Measurements from ENCODE around the gene COASY.

The COASY gene

GRCh38 chr17:42579794-42580551 lies 18.0 kb downstream of the COASY start:
- Histone ChIP-seq H3K4me1 (ENCODE audit: control insufficient read depth in 1 of 2, insufficient read depth in 2 of 2, low read length in 2 of 2) (peaks cover 12 to 17% of the 10 kb centered on the region in 2 donors), H3K27ac (ENCODE audit: low read length) (peak overlapping the region; percentile 11), H3K36me3 (ENCODE audit: control insufficient read depth in 1 of 2, insufficient read depth in 2 of 2, low read length in 2 of 2) (peaks cover 43 to 47% of the 10 kb centered on the region in 2 donors), H3K9me3 (ENCODE audit: control insufficient read depth in 1 of 2, low read length in 2 of 2) (no peaks in the 10 kb centered on the region), H3K27me3 (ENCODE audit: low read depth, low read length) (no peaks in the 10 kb centered on the region), H3K4me3 (ENCODE audit: low read depth in 1 of 2, low read length in 2 of 2) (no peak overlapping the region)

GRCh38 chr17:42581744-42582270 lies 19.9 kb downstream of the COASY start:
- Histone ChIP-seq H3K4me1 (ENCODE audit: control insufficient read depth in 1 of 2, insufficient read depth in 2 of 2, low read length in 2 of 2) (peaks cover 9 to 30% of the 10 kb centered on the region in 2 donors), H3K9me3 (ENCODE audit: control insufficient read depth in 1 of 2, low read length in 2 of 2) (no peaks in the 10 kb centered on the region), H3K27me3 (ENCODE audit: low read depth, low read length) (no peaks in the 10 kb centered on the region), H3K36me3 (ENCODE audit: control insufficient read depth in 1 of 2, insufficient read depth in 2 of 2, low read length in 2 of 2) (peaks cover 61 to 62% of the 10 kb centered on the region in 2 donors), H3K27ac (ENCODE audit: low read length) (no peak overlapping the region), H3K4me3 (ENCODE audit: low read depth in 1 of 2, low read length in 2 of 2) (no peak overlapping the region)

- Histone ChIP-seq H3K4me3 (ENCODE audit: low read depth in 1 of 2, low read length in 2 of 2) (no peak overlapping the region), H3K36me3 (ENCODE audit: control insufficient read depth in 1 of 2, insufficient read depth in 2 of 2, low read length in 2 of 2) (peaks cover 68 to 78% of the 10 kb centered on the region in 2 donors), H3K27ac (ENCODE audit: low read length) (no peak overlapping the region), H3K4me1 (ENCODE audit: control insufficient read depth in 1 of 2, insufficient read depth in 2 of 2, low read length in 2 of 2) (peaks cover 0 to 16% of the 10 kb centered on the region in 2 donors), H3K9me3 (ENCODE audit: control insufficient read depth in 1 of 2, low read length in 2 of 2) (no peaks in the 10 kb centered on the region), H3K27me3 (ENCODE audit: low read depth, low read length) (no peaks in the 10 kb centered on the region)
Observed at GRCh38 chr17:42584880-42585279, 22.9 kb downstream of the COASY start.

GRCh38 chr17:42585353-42585752 lies 23.4 kb downstream of the COASY start:
- no peak overlapping the region for H3K4me3 ChIP-seq (ENCODE audit: low read depth in 1 of 2, low read length in 2 of 2)
- H3K36me3 ChIP-seq (ENCODE audit: control insufficient read depth in 1 of 2, insufficient read depth in 2 of 2, low read length in 2 of 2): peaks cover 67 to 82% of the 10 kb centered on the region in 2 donors
- no peaks in the 10 kb centered on the region for H3K27me3 ChIP-seq (ENCODE audit: low read depth, low read length)
- peaks cover 0 to 16% of the 10 kb centered on the region in 2 donors for H3K4me1 ChIP-seq (ENCODE audit: control insufficient read depth in 1 of 2, insufficient read depth in 2 of 2, low read length in 2 of 2)
- no peaks in the 10 kb centered on the region for H3K9me3 ChIP-seq (ENCODE audit: control insufficient read depth in 1 of 2, low read length in 2 of 2)
- H3K27ac ChIP-seq (ENCODE audit: low read length): no peak overlapping the region

- H3K4me1 ChIP-seq (ENCODE audit: control insufficient read depth in 1 of 2, insufficient read depth in 2 of 2, low read length in 2 of 2): peaks cover 0 to 16% of the 10 kb centered on the region in 2 donors
- peaks cover 68 to 83% of the 10 kb centered on the region in 2 donors for H3K36me3 ChIP-seq (ENCODE audit: control insufficient read depth in 1 of 2, insufficient read depth in 2 of 2, low read length in 2 of 2)
- no peaks in the 10 kb centered on the region for H3K27me3 ChIP-seq (ENCODE audit: low read depth, low read length)
- no peaks in the 10 kb centered on the region for H3K9me3 ChIP-seq (ENCODE audit: control insufficient read depth in 1 of 2, low read length in 2 of 2)
- H3K27ac ChIP-seq (ENCODE audit: low read length): no peak overlapping the region
- no peak overlapping the region for H3K4me3 ChIP-seq (ENCODE audit: low read depth in 1 of 2, low read length in 2 of 2)
Observed at GRCh38 chr17:42586514-42587230, 24.7 kb downstream of the COASY start.

- Histone ChIP-seq H3K27ac (ENCODE audit: low read length) (no peak overlapping the region), H3K9me3 (ENCODE audit: control insufficient read depth in 1 of 2, low read length in 2 of 2) (no peaks in the 10 kb centered on the region), H3K36me3 (ENCODE audit: control insufficient read depth in 1 of 2, insufficient read depth in 2 of 2, low read length in 2 of 2) (peaks cover 35 to 46% of the 10 kb centered on the region in 2 donors), H3K27me3 (ENCODE audit: low read depth, low read length) (no peaks in the 10 kb centered on the region), H3K4me3 (ENCODE audit: low read depth in 1 of 2, low read length in 2 of 2) (no peak overlapping the region), H3K4me1 (ENCODE audit: control insufficient read depth in 1 of 2, insufficient read depth in 2 of 2, low read length in 2 of 2) (peaks cover 0 to 5% of the 10 kb centered on the region in 2 donors)
Observed at GRCh38 chr17:42590886-42591285, 28.9 kb downstream of the COASY start.

- no peaks in the 10 kb centered on the region for H3K27me3 ChIP-seq (ENCODE audit: low read depth, low read length)
- peaks cover 30 to 41% of the 10 kb centered on the region in 2 donors for H3K36me3 ChIP-seq (ENCODE audit: control insufficient read depth in 1 of 2, insufficient read depth in 2 of 2, low read length in 2 of 2)
- H3K4me1 ChIP-seq (ENCODE audit: control insufficient read depth in 1 of 2, insufficient read depth in 2 of 2, low read length in 2 of 2): peaks cover 0 to under 1% of the 10 kb centered on the region in 2 donors
- H3K27ac ChIP-seq (ENCODE audit: low read length): no peak overlapping the region
- no peaks in the 10 kb centered on the region for H3K9me3 ChIP-seq (ENCODE audit: control insufficient read depth in 1 of 2, low read length in 2 of 2)
- no peak overlapping the region for H3K4me3 ChIP-seq (ENCODE audit: low read depth in 1 of 2, low read length in 2 of 2)
Observed at GRCh38 chr17:42591411-42591810, 29.5 kb downstream of the COASY start.

- H3K4me3 ChIP-seq (ENCODE audit: low read depth in 1 of 2, low read length in 2 of 2): no peak overlapping the region
- H3K9me3 ChIP-seq (ENCODE audit: control insufficient read depth in 1 of 2, low read length in 2 of 2): no peaks in the 10 kb centered on the region
- H3K36me3 ChIP-seq (ENCODE audit: control insufficient read depth in 1 of 2, insufficient read depth in 2 of 2, low read length in 2 of 2): peaks cover 8% of the 10 kb centered on the region in 2 donors
- H3K4me1 ChIP-seq (ENCODE audit: control insufficient read depth in 1 of 2, insufficient read depth in 2 of 2, low read length in 2 of 2): peaks cover 0 to 13% of the 10 kb centered on the region in 2 donors
- no peaks in the 10 kb centered on the region for H3K27me3 ChIP-seq (ENCODE audit: low read depth, low read length)
- no peak overlapping the region for H3K27ac ChIP-seq (ENCODE audit: low read length)
Observed at GRCh38 chr17:42596386-42596785, 34.4 kb downstream of the COASY start.

GRCh38 chr17:42598905-42599304 lies 37.0 kb downstream of the COASY start:
- peaks cover 0 to 18% of the 10 kb centered on the region in 2 donors for H3K4me1 ChIP-seq (ENCODE audit: control insufficient read depth in 1 of 2, insufficient read depth in 2 of 2, low read length in 2 of 2)
- no peak overlapping the region for H3K4me3 ChIP-seq (ENCODE audit: low read depth in 1 of 2, low read length in 2 of 2)
- no peaks in the 10 kb centered on the region for H3K27me3 ChIP-seq (ENCODE audit: low read depth, low read length)
- H3K27ac ChIP-seq (ENCODE audit: low read length): no peak overlapping the region
- no peaks in the 10 kb centered on the region for H3K9me3 ChIP-seq (ENCODE audit: control insufficient read depth in 1 of 2, low read length in 2 of 2)
- no peaks in the 10 kb centered on the region for H3K36me3 ChIP-seq (ENCODE audit: control insufficient read depth in 1 of 2, insufficient read depth in 2 of 2, low read length in 2 of 2)

- Histone ChIP-seq H3K4me3 (ENCODE audit: low read depth in 1 of 2, low read length in 2 of 2) (no peak overlapping the region), H3K36me3 (ENCODE audit: control insufficient read depth in 1 of 2, insufficient read depth in 2 of 2, low read length in 2 of 2) (no peaks in the 10 kb centered on the region), H3K27ac (ENCODE audit: low read length) (no peak overlapping the region), H3K9me3 (ENCODE audit: control insufficient read depth in 1 of 2, low read length in 2 of 2) (no peaks in the 10 kb centered on the region), H3K4me1 (ENCODE audit: control insufficient read depth in 1 of 2, insufficient read depth in 2 of 2, low read length in 2 of 2) (peaks cover 0 to 40% of the 10 kb centered on the region in 2 donors), H3K27me3 (ENCODE audit: low read depth, low read length) (no peaks in the 10 kb centered on the region)
Observed at GRCh38 chr17:42603318-42603717, 41.4 kb downstream of the COASY start.

- H3K36me3 ChIP-seq (ENCODE audit: control insufficient read depth in 1 of 2, insufficient read depth in 2 of 2, low read length in 2 of 2): peaks cover 10 to 12% of the 10 kb centered on the region in 2 donors
- no peaks in the 10 kb centered on the region for H3K9me3 ChIP-seq (ENCODE audit: control insufficient read depth in 1 of 2, low read length in 2 of 2)
- H3K27me3 ChIP-seq (ENCODE audit: low read depth, low read length): no peaks in the 10 kb centered on the region
- no peak overlapping the region for H3K27ac ChIP-seq (ENCODE audit: low read length)
- H3K4me3 ChIP-seq (ENCODE audit: low read depth in 1 of 2, low read length in 2 of 2): peak overlapping the region; percentile 78 to 99
- H3K4me1 ChIP-seq (ENCODE audit: control insufficient read depth in 1 of 2, insufficient read depth in 2 of 2, low read length in 2 of 2): peaks cover 0 to 34% of the 10 kb centered on the region in 2 donors
Observed at GRCh38 chr17:42607769-42608168, 45.8 kb downstream of the COASY start.

All from muscle layer of duodenum (tissue), 2 donors.